ENCODE results near the gene DLK1.

The DLK1 gene

GRCh38 chr14:100734031-100734990, 7.6 kb downstream of the DLK1 start:
- DNase-seq: peak; percentile 23

GRCh38 chr14:100735271-100735670, 8.6 kb downstream of the DLK1 start:
- peak; percentile 16 for DNase-seq

GRCh38 chr14:100736269-100737180, 9.8 kb downstream of the DLK1 start:
- DNase-seq: peak; percentile 53

GRCh38 chr14:100737526-100737925, 10.8 kb downstream of the DLK1 start:
- no peak for DNase-seq

GRCh38 chr14:100738269-100738691, 11.6 kb downstream of the DLK1 start:
- DNase-seq: no peak

GRCh38 chr14:100738704-100739131, 12.0 kb downstream of the DLK1 start:
- DNase-seq: no peak

- DNase-seq: no peak
Observed at GRCh38 chr14:100739306-100739705, 12.6 kb downstream of the DLK1 start.

GRCh38 chr14:100740196-100740825, 13.6 kb downstream of the DLK1 start:
- no peak for DNase-seq

GRCh38 chr14:100740929-100741328, 14.2 kb downstream of the DLK1 start:
- DNase-seq: no peak

GRCh38 chr14:100741966-100742365, 15.3 kb downstream of the DLK1 start:
- no peak for DNase-seq

GRCh38 chr14:100746326-100746725, 19.6 kb downstream of the DLK1 start:
- DNase-seq: no peak

- DNase-seq: peak; percentile 43
Observed at GRCh38 chr14:100747021-100747586, 20.4 kb downstream of the DLK1 start.

GRCh38 chr14:100747736-100748135, 21.0 kb downstream of the DLK1 start:
- DNase-seq: no peak

- DNase-seq: no peak
Observed at GRCh38 chr14:100748403-100748802, 21.7 kb downstream of the DLK1 start.

GRCh38 chr14:100748944-100749343, 22.3 kb downstream of the DLK1 start:
- DNase-seq: no peak

GRCh38 chr14:100749967-100750597, 23.4 kb downstream of the DLK1 start:
- no peak for DNase-seq

GRCh38 chr14:100750762-100751699, 24.3 kb downstream of the DLK1 start:
- DNase-seq: no peak

GRCh38 chr14:100754020-100754419, 27.3 kb downstream of the DLK1 start:
- DNase-seq: no peak

- no peak for DNase-seq
Observed at GRCh38 chr14:100755649-100756048, 29.0 kb downstream of the DLK1 start.

GRCh38 chr14:100761481-100761880, 34.8 kb downstream of the DLK1 start:
- DNase-seq: no peak

- no peak for DNase-seq
Observed at GRCh38 chr14:100762089-100762515, 35.4 kb downstream of the DLK1 start.
